ENCODE data around the gene TUBA3C. TPM values are rescaled to one million over a fixed set of nuclear protein-coding genes. Genes with fewer than 3 reads are reported as not detected.

Gene TUBA3C
- total RNA-seq, 1 donor from 2014 or later = not detected

GRCh38 chr13:19172007-19172646 is 9.5 kb downstream of the TUBA3C start:
- Mint-ChIP-seq H3K4me3 (ENCODE audit: unreplicated experiment) (no peak overlapping the region), H3K9me3 (ENCODE audit: unreplicated experiment) (peaks cover 38% of the 10 kb centered on the region), H3K4me1 (ENCODE audit: unreplicated experiment) (no peaks in the 10 kb centered on the region), H3K27me3 (ENCODE audit: unreplicated experiment) (no peaks in the 10 kb centered on the region), H3K36me3 (ENCODE audit: unreplicated experiment) (no peaks in the 10 kb centered on the region), H3K27ac (ENCODE audit: unreplicated experiment) (no peak overlapping the region)
- no peak for DNase-seq (ENCODE audit: extremely low spot score, unreplicated experiment)
- no peak for TF ChIP-seq CTCF (IDR thresholded peaks at IDR 0.05)

GRCh38 chr13:19171563-19171962 is 10.1 kb downstream of the TUBA3C start:
- Mint-ChIP-seq H3K27ac (ENCODE audit: unreplicated experiment) (no peak overlapping the region), H3K27me3 (ENCODE audit: unreplicated experiment) (no peaks in the 10 kb centered on the region), H3K36me3 (ENCODE audit: unreplicated experiment) (no peaks in the 10 kb centered on the region), H3K9me3 (ENCODE audit: unreplicated experiment) (peaks cover 41% of the 10 kb centered on the region), H3K4me1 (ENCODE audit: unreplicated experiment) (no peaks in the 10 kb centered on the region), H3K4me3 (ENCODE audit: unreplicated experiment) (no peak overlapping the region)
- TF ChIP-seq CTCF (IDR thresholded peaks at IDR 0.05) = no peak
- no peak for DNase-seq (ENCODE audit: extremely low spot score, unreplicated experiment)

- peaks cover 43% of the 10 kb centered on the region for H3K9me3 Mint-ChIP-seq (ENCODE audit: unreplicated experiment)
- no peak for TF ChIP-seq CTCF (IDR thresholded peaks at IDR 0.05)
- no peak overlapping the region for H3K27ac Mint-ChIP-seq (ENCODE audit: unreplicated experiment)
- H3K4me1 Mint-ChIP-seq (ENCODE audit: unreplicated experiment) = no peaks in the 10 kb centered on the region
- no peaks in the 10 kb centered on the region for H3K27me3 Mint-ChIP-seq (ENCODE audit: unreplicated experiment)
- no peak for DNase-seq (ENCODE audit: extremely low spot score, unreplicated experiment)
- no peaks in the 10 kb centered on the region for H3K36me3 Mint-ChIP-seq (ENCODE audit: unreplicated experiment)
- H3K4me3 Mint-ChIP-seq (ENCODE audit: unreplicated experiment) = no peak overlapping the region
These were observed 11.6 kb downstream of the TUBA3C start for GRCh38 chr13:19169991-19170390.

- no peaks in the 10 kb centered on the region for H3K27me3 Mint-ChIP-seq (ENCODE audit: unreplicated experiment)
- no peak overlapping the region for H3K4me3 Mint-ChIP-seq (ENCODE audit: unreplicated experiment)
- DNase-seq (ENCODE audit: extremely low spot score, unreplicated experiment) = no peak
- H3K9me3 Mint-ChIP-seq (ENCODE audit: unreplicated experiment) = peaks cover 45% of the 10 kb centered on the region
- TF ChIP-seq CTCF (IDR thresholded peaks at IDR 0.05) = no peak
- no peaks in the 10 kb centered on the region for H3K4me1 Mint-ChIP-seq (ENCODE audit: unreplicated experiment)
- H3K36me3 Mint-ChIP-seq (ENCODE audit: unreplicated experiment) = no peaks in the 10 kb centered on the region
- H3K27ac Mint-ChIP-seq (ENCODE audit: unreplicated experiment) = no peak overlapping the region
These were observed 12.1 kb downstream of the TUBA3C start for GRCh38 chr13:19169496-19169895.

- no peak for DNase-seq (ENCODE audit: extremely low spot score, unreplicated experiment)
- Mint-ChIP-seq H3K27ac (ENCODE audit: unreplicated experiment) (no peak overlapping the region), H3K27me3 (ENCODE audit: unreplicated experiment) (no peaks in the 10 kb centered on the region), H3K36me3 (ENCODE audit: unreplicated experiment) (no peaks in the 10 kb centered on the region), H3K4me3 (ENCODE audit: unreplicated experiment) (no peak overlapping the region), H3K9me3 (ENCODE audit: unreplicated experiment) (peaks cover 26% of the 10 kb centered on the region), H3K4me1 (ENCODE audit: unreplicated experiment) (no peaks in the 10 kb centered on the region)
- no peak for TF ChIP-seq CTCF (IDR thresholded peaks at IDR 0.05)
These were observed 20.3 kb downstream of the TUBA3C start for GRCh38 chr13:19161308-19161707.

Data from osteocyte (in vitro differentiated cells).